ENCODE data around the gene PPP1R3A. TPM values are rescaled to one million over a fixed set of nuclear protein-coding genes. Genes with fewer than 3 reads are reported as not detected.

PPP1R3A gene
- total and polyA plus RNA-seq, 10 of the 15 experiments (the other 5 are each of a cell fraction or from before 2014, with no cell fraction given), result not detected

GRCh38 chr7:113963356-113963755 lies 44.5 kb upstream of the PPP1R3A start:
- H3K4me2 ChIP-seq (ENCODE audit: control insufficient read depth, insufficient read depth), result no peak overlapping the region
- no peak for FAIRE-seq
- H3K4me1 ChIP-seq (ENCODE audit: control insufficient read depth, insufficient read depth, low read length), result no peaks in the 10 kb centered on the region
- ChIA-PET POLR2A (no interaction called here), RAD21 (ENCODE audit: unreplicated experiment) (no interaction called here), CTCF (no interaction called here), SMC1A (ENCODE audit: uncharacterized antibody, unreplicated experiment) (no interaction called here)
- no peaks in the 10 kb centered on the region for H3K27me3 ChIP-seq (replicated peaks in 1 of 2; ENCODE audit: control insufficient read depth in 2 of 2, insufficient read depth in 2 of 2, low read length in 1 of 2)
- no peak for DNase-seq (ENCODE audit: low read depth, low spot score)
- no TSS peak for BruUV-seq (replicated peaks)
- H3K36me3 ChIP-seq (ENCODE audit: control insufficient read depth in 2 of 2, insufficient read depth in 2 of 2, low read length in 1 of 2), result no peaks in the 10 kb centered on the region
- H3K27ac ChIP-seq (ENCODE audit: control insufficient read depth, insufficient read depth), result no peak overlapping the region
- WGBS (ENCODE audit: insufficient coverage, insufficient replicate concordance, low lambda C conversion rate, missing lambda C conversion rate), result 0% methylated on average over 2 of the region's 2 CpGs
- H3K4me3 ChIP-seq, result no peak overlapping the region
- no peak for TF ChIP-seq STAT1 (conservative IDR thresholded peaks at IDR 0.05)
- TF ChIP-seq RAD51 (IDR thresholded peaks at IDR 0.05), result no peak
- no peak for ATAC-seq
- H3K9ac ChIP-seq (ENCODE audit: control insufficient read depth, insufficient read depth, low read length), result no peak overlapping the region
- H3K79me2 ChIP-seq (ENCODE audit: control insufficient read depth, insufficient read depth, low read length), result no peaks in the 10 kb centered on the region
- no peaks in the 10 kb centered on the region for H4K20me1 ChIP-seq (ENCODE audit: control insufficient read depth, insufficient read depth)
- in situ Hi-C loops (cut with MboI), result no loop called here
- H2AFZ ChIP-seq (ENCODE audit: control insufficient read depth, low read depth, low read length), result no peak overlapping the region
- intact Hi-C loops (cut with micrococcal nuclease; ENCODE audit: unreplicated experiment), result no loop called here
- H3K9me3 ChIP-seq (replicated peaks; ENCODE audit: control insufficient read depth, insufficient read depth, low read length), result no peaks in the 10 kb centered on the region

- H3K27me3 ChIP-seq (replicated peaks in 1 of 2; ENCODE audit: control insufficient read depth in 2 of 2, insufficient read depth in 2 of 2, low read length in 1 of 2), result no peaks in the 10 kb centered on the region
- ATAC-seq (no peak), FAIRE-seq (no peak), DNase-seq (ENCODE audit: low read depth, low spot score) (no peak)
- no peaks in the 10 kb centered on the region for H3K36me3 ChIP-seq (ENCODE audit: control insufficient read depth in 2 of 2, insufficient read depth in 2 of 2, low read length in 1 of 2)
- ChIA-PET CTCF (no interaction called here), SMC1A (ENCODE audit: uncharacterized antibody, unreplicated experiment) (no interaction called here), RAD21 (ENCODE audit: unreplicated experiment) (no interaction called here), POLR2A (no interaction called here)
- H3K4me3 ChIP-seq, result no peak overlapping the region
- H4K20me1 ChIP-seq (ENCODE audit: control insufficient read depth, insufficient read depth), result no peaks in the 10 kb centered on the region
- H3K79me2 ChIP-seq (ENCODE audit: control insufficient read depth, insufficient read depth, low read length), result no peaks in the 10 kb centered on the region
- no peak overlapping the region for H2AFZ ChIP-seq (ENCODE audit: control insufficient read depth, low read depth, low read length)
- 50% methylated on average over 2 of the region's 2 CpGs for WGBS (ENCODE audit: insufficient coverage, insufficient replicate concordance, low lambda C conversion rate, missing lambda C conversion rate)
- no peak overlapping the region for H3K4me2 ChIP-seq (ENCODE audit: control insufficient read depth, insufficient read depth)
- no peak for TF ChIP-seq POLR2AphosphoS2 (IDR thresholded peaks at IDR 0.05; ENCODE audit: low read depth, low read length)
- in situ Hi-C loops (cut with MboI), result no loop called here
- no peak overlapping the region for H3K27ac ChIP-seq (ENCODE audit: control insufficient read depth, insufficient read depth)
- intact Hi-C loops (cut with micrococcal nuclease; ENCODE audit: unreplicated experiment), result no loop called here
- no TSS peak for BruUV-seq (replicated peaks)
- H3K4me1 ChIP-seq (ENCODE audit: control insufficient read depth, insufficient read depth, low read length), result no peaks in the 10 kb centered on the region
- no peaks in the 10 kb centered on the region for H3K9me3 ChIP-seq (replicated peaks; ENCODE audit: control insufficient read depth, insufficient read depth, low read length)
- H3K9ac ChIP-seq (ENCODE audit: control insufficient read depth, insufficient read depth, low read length), result no peak overlapping the region
These were observed 41.1 kb upstream of the PPP1R3A start for GRCh38 chr7:113959910-113960309.
